Breast epithelium (tissue), 4 donors: Measurements from ENCODE around the gene E2F4. TPM values are rescaled to one million over a fixed set of nuclear protein-coding genes. Genes with fewer than 3 reads are reported as not detected.

Source experiments
- DNase-seq, 2 donors: peaks; one replicate each; pipeline ENCODE4 v3.0.0-alpha.2; 2019; ENCODE audit warnings: low spot score in 2 of 2
- H3K27ac ChIP-seq, 2 donors: fragments of 200-600 bp; sonication (generic) in 1 of 2; one replicate each; pipeline ENCODE4 v1.5.1; 2016 to 2019; ENCODE audit warnings: mild to moderate bottlenecking in 1 of 2
- H3K27me3 ChIP-seq, 2 donors: fragments of 200-600 bp; sonication (generic) in 1 of 2; one replicate each; pipeline versions ENCODE4 v1.5.1 to v1.6.0; 2017 to 2019; ENCODE audit warnings: control low read depth in 1 of 2, mild to moderate bottlenecking in 1 of 2
- H3K36me3 ChIP-seq: fragments of 200-600 bp; one replicate; pipeline ENCODE4 v1.5.1; 2019
- H3K4me1 ChIP-seq, 2 donors: fragments of 200-600 bp; sonication (generic); one replicate each; pipeline ENCODE4 v1.5.1; 2016 to 2019; ENCODE audit warnings: control low read depth in 1 of 2
- H3K4me3 ChIP-seq, 3 donors: fragments of 200-600 bp; sonication (generic); 1 replicate in 2 of 3; 2 replicates in 1 of 3; pipeline ENCODE4 v1.5.1; 2016 to 2019; ENCODE audit warnings: mild to moderate bottlenecking in 3 of 3, moderate library complexity in 2 of 3
- H3K9me3 ChIP-seq, 2 donors: fragments of 200-600 bp; sonication (generic) in 1 of 2; one replicate each; pipeline ENCODE4 v1.5.1; 2016 to 2019; ENCODE audit warnings: control low read depth in 1 of 2
- POLR2A ChIP-seq: fragments of 450-650 bp; IDR thresholded peaks from one replicate; pipeline ENCODE4 v1.6.1; 2016; ENCODE audit warnings: antibody characterized with exemption, mild to moderate bottlenecking, moderate library complexity
- POLR2AphosphoS5 ChIP-seq, 3 donors: sonication (generic); formaldehyde crosslinking; IDR thresholded peaks; one replicate each; pipeline ENCODE4 v1.6.1; 2017; ENCODE audit warnings: antibody characterized with exemption in 3 of 3
- intact Hi-C: fragments of 100-400 bp; cut with DNase I; formaldehyde crosslinking; loops from one replicate; pipeline ENCODE4 v1.15.1; 2023; ENCODE audit warnings: low total_unique reads
- total RNA-seq, 3 donors: library from RNA; depleted of rRNA; stranded (reverse); fragments of >200 nt; gene quantifications; one replicate each; pipeline ENCODE4 v1.1.0, GENCODE V29; 2016
- TF ChIP-seq, protein P1 (sequence below), 3 donors: fragments of 450-650 bp; IDR thresholded peaks; one replicate each; pipeline ENCODE4 v1.5.1; 2016 to 2017; ENCODE audit warnings: antibody characterized with exemption in 3 of 3, mild to moderate bottlenecking in 3 of 3, moderate library complexity in 3 of 3

Gene E2F4
- total RNA-seq, 3 donors from 2014 or later = 74.1 to 86.9 (median 76.1) TPM

- no peak for DNase-seq
- intact Hi-C loops = no loop called here
- H3K27ac ChIP-seq = peak overlapping the region in 1 of 2 donors; percentile 69
- peak overlapping the region; percentile 85 to 94 (median 93) for H3K4me3 ChIP-seq
- TF ChIP-seq, protein P1, sequence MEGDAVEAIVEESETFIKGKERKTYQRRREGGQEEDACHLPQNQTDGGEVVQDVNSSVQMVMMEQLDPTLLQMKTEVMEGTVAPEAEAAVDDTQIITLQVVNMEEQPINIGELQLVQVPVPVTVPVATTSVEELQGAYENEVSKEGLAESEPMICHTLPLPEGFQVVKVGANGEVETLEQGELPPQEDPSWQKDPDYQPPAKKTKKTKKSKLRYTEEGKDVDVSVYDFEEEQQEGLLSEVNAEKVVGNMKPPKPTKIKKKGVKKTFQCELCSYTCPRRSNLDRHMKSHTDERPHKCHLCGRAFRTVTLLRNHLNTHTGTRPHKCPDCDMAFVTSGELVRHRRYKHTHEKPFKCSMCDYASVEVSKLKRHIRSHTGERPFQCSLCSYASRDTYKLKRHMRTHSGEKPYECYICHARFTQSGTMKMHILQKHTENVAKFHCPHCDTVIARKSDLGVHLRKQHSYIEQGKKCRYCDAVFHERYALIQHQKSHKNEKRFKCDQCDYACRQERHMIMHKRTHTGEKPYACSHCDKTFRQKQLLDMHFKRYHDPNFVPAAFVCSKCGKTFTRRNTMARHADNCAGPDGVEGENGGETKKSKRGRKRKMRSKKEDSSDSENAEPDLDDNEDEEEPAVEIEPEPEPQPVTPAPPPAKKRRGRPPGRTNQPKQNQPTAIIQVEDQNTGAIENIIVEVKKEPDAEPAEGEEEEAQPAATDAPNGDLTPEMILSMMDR (IDR thresholded peaks at IDR 0.05) = no peak
- TF ChIP-seq POLR2AphosphoS5 (IDR thresholded peaks at IDR 0.05) (no peak), POLR2A (no peak)
- no peaks in the 10 kb centered on the region for H3K27me3 ChIP-seq
- no peaks in the 10 kb centered on the region for H3K36me3 ChIP-seq
- no peaks in the 10 kb centered on the region for H3K9me3 ChIP-seq
- H3K4me1 ChIP-seq = peaks cover 5 to 17% of the 10 kb centered on the region in 2 donors
Measured at GRCh38 chr16:67192781-67193361, 916 bp downstream of the E2F4 start.

GRCh38 chr16:67193536-67193935, 1.6 kb downstream of the E2F4 start:
- TF ChIP-seq POLR2AphosphoS5 (IDR thresholded peaks at IDR 0.05) = no peak
- TF ChIP-seq, protein P1 (IDR thresholded peaks at IDR 0.05) = no peak
- TF ChIP-seq POLR2A = no peak
- no peaks in the 10 kb centered on the region for H3K9me3 ChIP-seq
- intact Hi-C loops = no loop called here
- peaks cover 5 to 24% of the 10 kb centered on the region in 2 donors for H3K4me1 ChIP-seq
- H3K27ac ChIP-seq = no peak overlapping the region
- no peaks in the 10 kb centered on the region for H3K27me3 ChIP-seq
- no peaks in the 10 kb centered on the region for H3K36me3 ChIP-seq
- H3K4me3 ChIP-seq = peak overlapping the region; percentile 85 to 94 (median 93)
- no peak for DNase-seq

DNA sequence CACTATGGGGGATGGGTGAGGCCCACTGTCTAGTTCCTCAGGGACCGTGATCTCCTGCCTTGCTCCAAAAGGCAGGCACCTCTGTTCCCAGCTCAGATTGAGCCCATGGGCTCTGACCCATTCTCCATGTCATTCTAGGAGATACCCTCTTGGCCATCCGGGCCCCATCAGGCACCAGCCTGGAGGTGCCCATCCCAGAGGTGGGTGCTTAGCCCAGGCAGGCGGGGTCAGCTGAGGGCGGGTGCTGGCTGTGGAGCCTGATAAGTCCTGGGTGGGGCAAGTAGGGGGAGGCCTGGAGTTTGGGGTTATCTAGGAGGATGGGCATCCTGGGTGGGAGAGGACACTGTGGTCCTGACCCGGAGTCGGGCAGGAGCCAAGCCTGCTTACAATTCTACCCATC, 2.3 kb downstream of the E2F4 start:
- Histone ChIP-seq H3K9me3 (no peaks in the 10 kb centered on the region), H3K4me1 (peaks cover 5 to 26% of the 10 kb centered on the region in 2 donors), H3K4me3 (no peak overlapping the region), H3K27me3 (no peaks in the 10 kb centered on the region), H3K27ac (no peak overlapping the region), H3K36me3 (no peaks in the 10 kb centered on the region)
- TF ChIP-seq, protein P1 (IDR thresholded peaks at IDR 0.05) = no peak
- no peak for TF ChIP-seq POLR2AphosphoS5 (IDR thresholded peaks at IDR 0.05)
- no peak for TF ChIP-seq POLR2A
- intact Hi-C loops = no loop called here
- DNase-seq = no peak

- intact Hi-C loops = no loop called here
- Histone ChIP-seq H3K4me3 (no peak overlapping the region), H3K27me3 (no peaks in the 10 kb centered on the region), H3K36me3 (no peaks in the 10 kb centered on the region), H3K4me1 (peaks cover 5 to 26% of the 10 kb centered on the region in 2 donors), H3K27ac (no peak overlapping the region), H3K9me3 (no peaks in the 10 kb centered on the region)
- DNase-seq = no peak
- TF ChIP-seq POLR2A = no peak
- TF ChIP-seq POLR2AphosphoS5 (IDR thresholded peaks at IDR 0.05) = no peak
- TF ChIP-seq, protein P1 (IDR thresholded peaks at IDR 0.05) = no peak
Measured at GRCh38 chr16:67195676-67196075, 3.7 kb downstream of the E2F4 start.

GRCh38 chr16:67196881-67197280, 4.9 kb downstream of the E2F4 start:
- no peak for DNase-seq
- Histone ChIP-seq H3K27ac (no peak overlapping the region), H3K4me3 (no peak overlapping the region), H3K9me3 (no peaks in the 10 kb centered on the region), H3K27me3 (no peaks in the 10 kb centered on the region), H3K4me1 (peaks cover 5 to 26% of the 10 kb centered on the region in 2 donors), H3K36me3 (no peaks in the 10 kb centered on the region)
- TF ChIP-seq POLR2A (no peak), POLR2AphosphoS5 (IDR thresholded peaks at IDR 0.05) (no peak)
- TF ChIP-seq, protein P1 (IDR thresholded peaks at IDR 0.05) = no peak
- intact Hi-C loops = no loop called here
